HG03571 (cell line): ENCODE results near the gene NDUFA6.
A peak's percentile ranks its signal among the peaks of the same experiment; 100 is the strongest.
"Not testable (repeated sequence)": the region's sequence is repeated elsewhere in the genome, so short reads cannot be mapped to it uniquely, and the experiment has no call there.

Experiments
- ATAC-seq: cut with Tn5 transposase; IDR thresholded peaks from one replicate; pipeline ENCODE4 v1.9.1; 2021; ENCODE audit not compliant: unreplicated experiment

NDUFA6 gene

GRCh38 chr22:42090596-42091454 is at the start of gene NDUFA6:
Gene NDUFA6 (minus strand): TSS chr22:42090772. CDS start chr22:42090744, 28 bp downstream.
- peak; percentile 93 for ATAC-seq

DNA sequence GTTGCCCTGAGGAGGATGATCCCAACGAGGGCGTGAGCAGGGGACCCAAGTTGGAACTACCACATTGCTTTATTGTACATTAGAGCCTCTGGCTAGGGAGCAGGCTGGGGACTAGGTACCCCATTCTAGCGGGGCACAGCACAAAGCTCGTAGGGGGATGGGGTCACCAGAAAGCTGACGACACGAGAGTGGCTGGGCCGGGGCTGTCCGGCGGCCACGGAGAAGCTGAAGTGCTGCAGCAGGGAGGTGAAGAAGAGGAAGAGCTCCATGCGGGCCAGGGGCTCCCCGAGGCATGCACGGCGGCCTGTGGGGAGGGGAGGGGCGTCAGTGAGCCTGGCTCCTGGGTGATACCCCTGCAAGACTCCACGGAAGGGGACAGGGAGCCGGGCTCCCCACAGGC is 49.6 kb upstream of the NDUFA6 start:
- ATAC-seq: not testable (repeated sequence)

DNA sequence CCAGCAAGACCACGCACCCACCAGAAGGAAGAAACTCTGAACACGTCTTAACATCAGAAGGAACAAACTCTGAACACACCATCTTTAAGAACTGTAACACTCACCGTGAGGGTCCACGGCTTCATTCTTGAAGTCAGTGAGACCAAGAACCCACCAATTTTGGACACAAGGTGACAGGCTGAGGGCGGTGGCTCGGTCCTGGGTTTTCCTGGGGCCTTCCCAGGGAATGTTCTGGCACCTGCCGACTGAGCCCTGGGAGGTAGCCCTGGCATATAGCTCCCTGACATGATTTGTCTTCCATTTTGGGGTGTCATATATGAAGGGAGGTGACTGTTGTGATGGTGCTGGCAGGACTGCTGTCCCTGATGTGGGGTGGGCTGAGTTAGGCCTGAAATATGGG is 48.9 kb upstream of the NDUFA6 start:
- ATAC-seq: not testable (repeated sequence)

DNA sequence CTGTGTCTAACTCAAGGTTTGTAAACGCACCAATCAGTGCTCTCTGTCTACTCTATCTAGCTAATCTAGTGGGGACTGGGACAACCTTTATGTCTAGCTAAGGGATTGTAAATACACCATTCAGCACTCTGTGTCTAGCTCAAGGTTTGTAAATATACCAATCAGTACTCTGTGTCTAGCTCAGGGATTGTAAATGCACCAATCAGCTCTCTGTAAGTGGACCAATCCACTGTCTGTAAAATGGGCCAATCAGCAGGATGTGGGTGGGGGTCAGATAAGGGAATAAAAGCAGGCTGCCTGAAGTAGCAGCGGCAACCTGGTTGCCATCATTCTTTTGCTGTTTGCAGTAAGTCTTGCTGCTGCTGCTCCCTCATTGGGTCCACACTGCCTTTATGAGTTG is 48.4 kb upstream of the NDUFA6 start:
- no peak for ATAC-seq

DNA sequence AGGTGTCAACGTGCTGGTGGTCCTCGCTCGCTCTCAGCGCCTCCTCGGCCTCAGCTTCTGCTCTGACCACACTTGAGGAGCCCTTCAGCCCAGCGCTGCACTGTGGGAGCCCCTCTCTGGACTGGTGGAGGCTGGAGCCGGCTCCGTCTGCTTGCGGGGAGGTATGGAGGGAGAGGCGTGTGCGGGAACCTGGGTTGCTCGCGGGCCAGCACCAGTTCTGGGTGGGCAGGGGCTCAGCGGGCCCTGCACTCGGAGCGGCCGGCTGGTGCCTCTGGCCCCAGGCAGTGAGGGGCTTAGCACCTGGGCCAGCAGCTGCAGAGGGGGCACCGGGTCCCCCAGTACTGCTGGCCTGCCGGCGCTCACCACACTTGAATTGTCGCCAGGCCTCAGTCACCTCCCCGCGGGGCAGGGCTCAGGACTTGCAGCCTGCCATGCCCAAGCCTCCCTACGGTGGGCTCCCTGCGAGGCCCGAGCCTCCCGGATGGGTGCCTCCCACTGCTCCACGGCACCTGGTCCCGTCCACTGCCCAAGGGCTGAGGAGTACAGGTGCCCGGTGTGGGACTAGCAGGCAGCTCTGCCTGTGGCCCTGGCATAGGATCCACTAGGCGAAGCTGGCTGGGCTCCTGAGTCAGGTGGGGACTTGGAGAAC is 47.7 kb upstream of the NDUFA6 start:
- no peak for ATAC-seq

DNA sequence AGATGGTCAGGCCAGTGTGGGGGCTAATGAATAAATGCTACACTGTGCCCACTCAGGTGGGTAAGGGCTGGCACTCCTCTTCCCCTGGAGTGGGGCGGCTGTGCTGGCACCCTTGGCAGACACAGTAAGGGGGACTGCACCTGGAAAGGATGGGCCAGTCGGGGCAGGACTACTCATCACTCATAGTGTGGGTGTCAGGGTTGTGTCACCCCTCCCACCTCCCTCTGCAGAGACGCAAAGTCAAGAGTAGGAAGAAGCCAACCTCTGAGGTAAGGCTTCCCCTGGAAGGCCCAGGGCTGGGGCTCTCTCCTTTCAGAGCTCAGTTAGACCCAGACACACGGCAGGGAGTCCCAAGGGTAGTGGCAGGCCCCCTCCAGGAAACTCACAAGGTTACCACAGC is 45.1 kb upstream of the NDUFA6 start:
- not testable (repeated sequence) for ATAC-seq

DNA sequence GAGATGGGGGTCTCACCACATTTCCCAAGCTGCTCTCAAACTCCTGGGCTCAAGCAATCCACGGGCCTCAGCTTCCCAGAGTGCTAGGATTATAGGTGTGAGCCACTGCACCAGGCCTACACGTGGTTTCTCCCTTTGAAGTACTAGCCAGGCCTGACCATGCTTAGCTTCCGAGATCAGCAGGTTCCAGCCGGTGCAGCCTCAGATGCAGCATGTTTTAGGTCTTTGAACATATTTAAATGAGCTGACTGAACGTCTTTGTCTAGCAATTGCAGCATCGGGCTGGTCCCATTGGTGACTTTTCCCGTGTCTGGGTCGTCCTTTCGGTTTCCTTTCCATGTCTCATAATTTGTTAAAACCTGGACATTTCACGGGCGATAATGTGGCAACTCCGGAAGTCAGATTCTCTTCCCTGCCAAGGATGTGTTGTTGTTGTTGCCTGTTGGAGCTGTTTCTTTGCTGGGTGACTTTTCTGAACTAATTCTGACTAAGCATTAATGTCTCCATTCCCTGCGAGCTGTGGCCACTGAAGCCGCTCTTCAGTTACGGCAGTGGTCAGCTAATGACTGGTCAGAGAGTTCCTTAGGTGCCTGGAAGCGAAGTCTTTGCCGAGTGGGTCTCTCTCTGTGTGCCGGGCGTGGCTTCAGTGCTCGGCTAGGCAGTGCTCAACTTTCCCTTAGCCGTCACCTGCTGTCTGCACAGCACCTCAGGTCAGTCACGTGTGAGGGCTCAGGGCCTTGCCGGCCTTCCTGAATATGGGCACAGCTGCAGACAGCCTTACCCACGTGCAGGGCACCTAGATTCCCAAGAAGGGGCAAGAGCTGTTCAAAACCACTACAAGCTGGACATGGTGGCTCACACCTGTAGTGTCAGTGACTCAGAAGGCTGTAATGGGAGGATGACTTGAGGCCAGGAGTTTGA is 43.8 kb upstream of the NDUFA6 start:
- ATAC-seq: no peak

- ATAC-seq: no peak
These were observed 41.9 kb upstream of the NDUFA6 start for GRCh38 chr22:42132457-42132856.

GRCh38 chr22:42131562-42131961 is 41.0 kb upstream of the NDUFA6 start:
- ATAC-seq: no peak

GRCh38 chr22:42130639-42131431 is 40.3 kb upstream of the NDUFA6 start, which contains the start of gene CYP2D6:
Gene CYP2D6 (minus strand): TSS chr22:42130810. CDS start chr22:42130791, 19 bp downstream.
- ATAC-seq: not testable (repeated sequence)

DNA sequence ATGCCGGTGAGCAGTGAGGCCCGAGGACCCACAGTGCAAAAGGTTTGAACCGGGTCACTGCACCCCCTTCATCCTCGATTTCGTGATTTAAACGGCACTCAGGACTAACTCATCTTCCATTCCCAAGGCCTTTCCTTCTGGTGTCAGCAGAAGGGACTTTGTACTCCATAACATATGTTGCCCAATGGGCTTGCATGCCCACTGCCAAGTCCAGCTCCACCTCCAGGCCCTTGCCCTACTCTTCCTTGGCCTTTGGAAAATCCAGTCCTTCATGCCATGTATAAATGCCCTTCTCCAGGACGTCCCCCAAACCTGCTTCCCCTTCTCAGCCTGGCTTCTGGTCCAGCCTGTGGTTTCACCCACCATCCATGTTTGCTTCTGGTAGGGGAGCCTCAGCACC is 39.6 kb upstream of the NDUFA6 start:
- not testable (repeated sequence) for ATAC-seq

GRCh38 chr22:42128776-42129694 is 38.5 kb upstream of the NDUFA6 start:
- not testable (repeated sequence) for ATAC-seq

- ATAC-seq: not testable (repeated sequence)
These were observed 37.4 kb upstream of the NDUFA6 start for GRCh38 chr22:42128007-42128406.

GRCh38 chr22:42127606-42128005 is 37.0 kb upstream of the NDUFA6 start:
- no peak for ATAC-seq

- ATAC-seq: not testable (repeated sequence)
These were observed 33.0 kb upstream of the NDUFA6 start for GRCh38 chr22:42123529-42123928.

DNA sequence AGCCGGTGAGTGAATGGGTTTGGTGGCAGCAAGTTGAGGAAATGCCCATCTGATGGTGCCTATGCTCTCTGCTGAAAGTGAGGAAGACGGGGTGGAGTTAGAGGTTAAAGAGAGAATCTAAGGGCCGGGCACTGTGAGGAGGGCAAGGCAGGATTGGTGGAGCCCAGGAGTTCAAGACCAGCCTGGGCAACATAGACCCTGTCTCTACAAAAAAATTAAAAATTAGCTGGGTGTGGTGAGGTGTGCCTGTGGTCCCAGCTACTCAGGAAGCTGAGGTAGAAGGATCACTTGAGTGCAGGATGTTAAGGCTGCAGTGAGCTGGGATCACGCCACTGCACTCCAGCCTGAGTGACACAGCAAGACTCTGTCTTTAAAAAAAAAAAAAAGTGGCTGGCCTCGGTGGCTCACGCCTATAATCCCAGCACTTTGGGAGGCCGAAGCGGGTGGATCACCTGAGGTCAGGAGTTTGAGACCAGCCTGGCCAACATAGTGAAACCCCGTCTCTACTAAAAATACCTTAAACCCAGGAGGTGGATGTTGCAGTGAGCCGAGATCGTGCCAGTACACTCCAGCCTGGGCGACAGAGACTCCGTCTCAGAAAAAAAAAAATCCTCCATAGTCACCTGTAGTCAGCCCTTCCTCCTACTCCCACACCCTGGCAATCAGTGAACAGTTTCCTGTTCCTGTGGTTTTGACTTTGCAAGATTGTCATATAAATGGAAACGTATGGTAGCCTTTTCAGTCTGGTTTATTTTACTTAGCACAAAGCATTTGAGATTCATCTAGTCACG is 29.9 kb upstream of the NDUFA6 start:
- ATAC-seq: not testable (repeated sequence)

DNA sequence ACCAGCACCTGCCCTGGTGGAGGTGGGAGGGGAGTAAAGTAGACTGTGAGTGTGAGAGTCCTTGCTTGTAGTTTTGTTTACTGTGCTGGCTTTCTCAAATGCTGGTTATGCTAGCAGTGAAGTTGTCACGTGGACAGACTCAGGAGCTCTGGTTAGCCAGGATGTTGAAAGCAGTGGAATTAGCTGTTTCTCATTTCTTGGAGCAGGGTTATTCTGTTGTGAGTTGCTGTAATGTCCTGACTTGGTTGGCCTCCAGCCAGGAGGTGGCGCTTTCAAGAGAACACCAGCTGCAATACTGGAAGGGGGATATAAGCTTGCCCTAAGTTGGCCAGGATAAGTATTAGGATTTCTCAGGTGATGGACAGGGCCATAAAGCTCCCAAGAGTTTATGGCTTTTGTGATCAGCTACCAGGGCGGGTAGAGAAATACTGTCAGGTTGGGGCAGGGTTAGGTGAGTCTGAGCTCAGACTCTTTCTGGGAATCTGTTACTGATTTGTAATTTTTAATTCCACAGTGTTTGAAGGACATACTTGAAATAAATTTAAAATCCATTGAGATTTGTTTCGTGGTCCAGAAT is 26.4 kb upstream of the NDUFA6 start:
- no peak for ATAC-seq

- ATAC-seq: not testable (repeated sequence)
These were observed 24.9 kb upstream of the NDUFA6 start for GRCh38 chr22:42115420-42115830.
